NCI-H1092 treated with DMSO at 0.1 percent for 48 hours (cell line): ENCODE measurements around the gene FAM83C.

Experiments used
- DNase-seq: peaks from one replicate; lab custom pipeline; 2025; lab: John Stamatoyannopoulos, UW

The FAM83C gene

DNA sequence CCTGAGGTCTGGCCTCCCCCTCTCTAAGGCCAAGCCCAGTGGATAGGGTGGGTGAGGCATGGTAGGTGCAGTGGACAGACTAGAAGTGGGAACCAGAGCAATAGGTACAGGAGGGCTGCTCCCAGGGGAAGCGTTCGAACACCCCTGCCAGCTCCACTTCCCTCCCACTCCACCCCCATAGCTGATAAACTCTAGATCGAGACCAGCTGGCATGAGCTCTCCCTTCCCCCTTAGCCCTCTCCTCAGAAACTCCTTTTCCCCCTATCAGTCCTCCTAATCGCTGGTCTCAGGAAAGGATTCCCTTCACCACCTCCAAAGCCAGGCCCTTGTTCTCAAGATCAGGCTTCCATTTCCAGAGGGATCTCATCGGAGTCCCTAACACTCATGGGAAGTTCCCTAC lies 6.0 kb upstream of the FAM83C start:
- no peak for DNase-seq

DNA sequence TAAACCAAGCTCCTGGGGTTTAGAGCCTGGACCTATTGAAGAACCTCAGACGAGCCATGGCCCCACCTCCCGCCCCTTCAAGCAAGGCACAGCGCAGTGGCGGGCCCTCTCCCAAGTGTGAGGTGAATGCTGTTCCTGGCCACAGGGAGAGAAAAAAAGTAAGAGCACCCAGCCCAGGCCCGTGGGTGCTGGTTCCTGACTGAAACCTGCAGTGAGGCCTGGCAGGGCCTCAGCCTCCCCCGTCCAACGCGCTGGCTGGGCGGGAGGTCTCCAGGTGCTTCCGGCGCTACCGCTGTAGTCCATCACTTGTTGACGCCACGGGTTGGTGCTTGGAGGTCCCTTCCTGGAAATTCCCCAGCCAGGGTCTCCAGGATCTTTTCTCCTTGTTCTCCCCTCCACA lies 5.5 kb upstream of the FAM83C start:
- DNase-seq: no peak

DNA sequence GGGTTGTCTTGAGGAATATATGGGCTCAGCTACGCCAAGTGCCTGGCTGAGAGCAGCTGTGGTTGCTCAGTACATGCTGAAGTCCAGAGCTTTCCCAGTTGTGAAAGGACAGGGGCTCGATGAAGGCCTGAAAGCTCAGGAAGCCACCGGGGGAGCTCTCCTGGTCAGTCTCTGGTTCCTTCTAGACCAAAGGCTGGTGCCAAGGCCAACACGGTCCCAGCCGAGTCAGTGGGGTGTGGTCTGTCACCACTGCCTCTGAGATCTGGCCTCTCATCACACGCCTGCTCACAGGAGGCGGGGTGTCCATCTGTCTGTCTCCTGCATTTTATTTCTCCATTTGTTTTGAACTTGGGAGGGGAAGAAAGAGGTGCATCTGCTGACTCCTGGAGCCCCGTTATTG lies 4.9 kb upstream of the FAM83C start:
- DNase-seq: no peak

DNA sequence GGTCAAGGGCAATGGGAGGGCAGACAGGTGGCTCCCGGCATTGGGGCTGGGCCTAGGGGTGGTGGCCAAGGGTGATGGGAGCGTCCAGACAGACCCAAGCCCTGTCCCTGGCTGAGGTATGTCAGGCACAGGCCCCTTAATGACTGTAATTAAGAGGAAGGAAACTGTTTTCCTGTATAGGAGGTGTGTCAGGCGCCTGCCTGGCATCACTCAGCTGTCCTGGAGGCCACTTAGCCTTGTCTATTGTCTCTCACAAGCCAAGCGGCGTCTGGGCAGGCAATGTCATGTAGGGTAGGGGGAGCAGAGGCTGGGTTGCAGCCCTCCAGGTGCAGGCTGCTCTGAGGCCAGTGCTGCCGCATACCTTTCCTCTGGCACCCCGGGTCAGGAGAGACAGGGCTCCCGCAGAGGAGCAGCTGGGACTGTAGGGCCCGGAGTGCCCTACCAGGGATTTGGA lies 3.9 kb upstream of the FAM83C start:
- DNase-seq: no peak

DNA sequence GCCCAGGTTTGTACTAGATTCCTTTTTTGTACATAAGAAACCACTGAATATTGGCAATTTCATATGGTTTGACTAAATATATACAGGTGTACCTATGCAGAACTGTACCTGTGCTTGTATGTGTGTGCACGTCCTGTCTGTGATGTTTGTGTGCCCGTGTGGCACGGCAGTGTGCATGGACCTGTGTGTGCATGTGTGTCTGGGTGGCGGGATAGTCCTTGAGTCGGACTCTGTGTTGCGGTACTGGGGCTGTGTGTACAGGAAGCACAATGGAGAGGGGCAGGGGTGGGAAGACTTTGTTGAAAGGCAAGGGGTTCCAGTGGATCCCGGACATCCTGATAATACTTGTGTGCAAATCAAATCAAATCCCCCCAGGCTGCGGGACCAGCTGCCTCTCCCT lies 3.4 kb upstream of the FAM83C start:
- no peak for DNase-seq

GRCh38 chr20:35295058-35295457 lies 2.8 kb upstream of the FAM83C start:
- no peak for DNase-seq

GRCh38 chr20:35294293-35294685 lies 2.1 kb upstream of the FAM83C start:
- DNase-seq: no peak

- no peak for DNase-seq
These were observed 1.4 kb upstream of the FAM83C start for GRCh38 chr20:35293303-35294292.

GRCh38 chr20:35292504-35293285 lies 470 bp upstream of the FAM83C start:
- DNase-seq: no peak

GRCh38 chr20:35290887-35291417 lies 1.3 kb downstream of the FAM83C start:
- DNase-seq: no peak

- no peak for DNase-seq
These were observed 1.9 kb downstream of the FAM83C start for GRCh38 chr20:35290186-35290886.

GRCh38 chr20:35288325-35289060 lies 3.7 kb downstream of the FAM83C start:
- DNase-seq: no peak

DNA sequence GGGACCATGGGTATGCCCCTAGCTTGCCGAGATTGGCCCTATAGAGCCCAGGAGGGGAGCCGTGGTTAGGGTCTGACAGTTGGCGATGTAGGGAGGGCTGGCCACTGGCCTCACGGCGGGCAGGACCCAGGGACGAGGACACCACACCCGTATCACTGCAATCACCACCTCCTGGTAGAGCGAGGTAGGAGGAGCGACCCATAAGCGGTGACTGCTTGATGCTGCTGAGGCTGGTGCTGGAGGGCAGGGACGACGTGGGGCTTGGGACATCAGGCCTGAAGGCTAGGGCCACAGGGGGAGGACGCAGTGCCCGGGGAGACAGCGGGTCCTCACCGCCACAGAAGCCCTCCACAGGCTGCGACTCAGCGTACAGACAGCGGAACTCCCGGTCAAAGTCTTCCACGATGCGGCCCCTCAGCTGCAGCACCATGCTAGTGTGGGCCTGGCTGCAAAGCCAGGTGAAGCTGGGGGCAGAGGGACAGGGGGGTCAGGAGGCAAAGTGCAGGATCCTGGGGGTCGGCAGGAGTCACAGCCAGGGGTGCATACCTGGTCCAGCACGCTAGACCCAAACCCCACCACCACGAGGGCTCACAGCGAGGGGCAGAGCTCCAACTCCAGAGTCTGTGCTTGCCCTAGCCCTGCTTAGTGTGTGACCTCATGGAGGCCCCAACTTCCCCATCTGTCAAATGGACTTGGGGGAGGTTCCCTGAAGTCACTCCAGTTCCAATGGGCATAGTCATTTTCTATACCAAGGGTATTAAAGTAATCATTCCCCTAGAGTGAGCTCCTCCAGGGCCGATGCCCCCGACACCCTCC lies 4.5 kb downstream of the FAM83C start:
- DNase-seq: no peak

DNA sequence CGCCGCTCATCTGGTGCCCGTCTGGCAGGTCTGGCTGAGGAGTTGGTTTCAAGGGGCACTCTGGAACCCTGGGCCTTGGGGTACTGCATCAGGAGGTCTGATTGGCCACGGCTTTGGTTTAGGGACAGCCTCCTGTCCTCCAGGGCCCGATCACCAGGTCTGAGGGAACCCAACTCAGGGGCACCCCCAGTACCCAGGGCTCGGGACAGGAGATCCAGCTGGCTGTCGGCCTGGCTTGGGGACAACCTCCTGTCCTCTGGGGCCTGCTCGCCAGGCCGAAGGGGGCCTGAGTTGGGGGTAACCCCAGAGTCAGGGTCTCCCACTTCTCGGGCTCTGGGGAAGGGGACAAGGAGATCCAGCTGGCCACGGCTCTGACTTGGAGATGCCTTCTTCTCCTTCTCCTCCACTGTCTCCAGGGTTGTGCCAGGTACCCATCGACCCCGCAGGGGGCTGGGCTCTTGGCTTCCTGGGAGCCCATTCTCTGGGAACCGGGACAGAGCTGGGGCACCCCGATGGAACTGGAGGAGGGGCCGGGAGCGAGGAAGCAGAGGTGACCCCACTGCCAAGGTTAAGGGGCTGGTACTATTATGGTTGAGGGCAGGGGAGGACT lies 5.2 kb downstream of the FAM83C start:
- DNase-seq: no peak

DNA sequence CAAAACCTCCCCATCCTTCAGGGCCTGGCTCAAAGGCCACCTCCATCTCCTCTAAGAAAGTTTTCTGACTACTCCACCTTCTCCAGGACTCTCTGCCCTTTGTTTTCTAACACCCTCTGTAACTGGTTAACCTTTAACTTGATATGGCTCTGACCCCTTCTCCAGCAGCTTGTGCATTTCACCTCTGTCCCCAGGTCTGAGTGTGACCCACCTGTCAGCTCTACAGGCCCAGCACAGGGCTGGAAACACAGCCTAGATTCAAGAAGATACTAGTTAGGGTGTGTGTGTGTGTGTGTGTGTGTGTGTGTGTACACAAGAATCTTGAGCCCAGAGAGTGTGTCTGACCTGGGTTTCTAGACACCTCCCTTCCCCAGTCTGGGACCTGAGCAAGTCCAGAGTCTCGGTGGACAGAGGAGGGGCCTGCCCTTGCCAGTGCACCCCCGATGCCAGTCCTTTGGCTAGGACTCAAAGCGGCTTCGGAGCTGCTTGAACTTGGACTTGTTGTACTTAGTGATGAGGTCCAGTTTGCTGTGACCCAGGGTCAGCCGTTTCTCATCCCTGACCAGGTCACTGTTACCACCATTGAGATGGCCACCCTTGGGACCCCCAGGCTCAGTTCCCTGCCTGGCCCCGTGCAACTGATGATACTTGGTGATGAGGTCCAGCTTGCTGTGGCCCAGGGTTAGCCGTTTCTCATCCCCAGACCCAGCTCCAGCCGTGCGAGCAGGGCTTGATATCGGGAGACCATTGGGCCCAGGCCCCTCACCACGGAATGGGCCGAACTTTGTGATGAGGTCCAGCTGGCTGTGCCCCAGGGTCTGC lies 5.9 kb downstream of the FAM83C start:
- no peak for DNase-seq

DNA sequence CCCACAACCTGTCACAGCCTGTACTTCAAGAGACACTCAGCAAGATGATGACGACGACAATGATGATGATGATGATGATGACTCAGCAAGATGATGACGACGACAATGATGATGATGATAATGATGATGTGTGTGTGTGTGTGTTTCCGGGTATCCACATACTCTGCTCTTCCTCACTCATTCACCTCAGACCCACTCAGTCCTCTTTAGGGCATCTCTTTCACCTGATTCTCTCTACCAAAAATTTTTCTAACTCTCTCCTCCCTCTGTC lies 6.5 kb downstream of the FAM83C start:
- no peak for DNase-seq

GRCh38 chr20:35284992-35285805 lies 7.0 kb downstream of the FAM83C start:
- no peak for DNase-seq

DNA sequence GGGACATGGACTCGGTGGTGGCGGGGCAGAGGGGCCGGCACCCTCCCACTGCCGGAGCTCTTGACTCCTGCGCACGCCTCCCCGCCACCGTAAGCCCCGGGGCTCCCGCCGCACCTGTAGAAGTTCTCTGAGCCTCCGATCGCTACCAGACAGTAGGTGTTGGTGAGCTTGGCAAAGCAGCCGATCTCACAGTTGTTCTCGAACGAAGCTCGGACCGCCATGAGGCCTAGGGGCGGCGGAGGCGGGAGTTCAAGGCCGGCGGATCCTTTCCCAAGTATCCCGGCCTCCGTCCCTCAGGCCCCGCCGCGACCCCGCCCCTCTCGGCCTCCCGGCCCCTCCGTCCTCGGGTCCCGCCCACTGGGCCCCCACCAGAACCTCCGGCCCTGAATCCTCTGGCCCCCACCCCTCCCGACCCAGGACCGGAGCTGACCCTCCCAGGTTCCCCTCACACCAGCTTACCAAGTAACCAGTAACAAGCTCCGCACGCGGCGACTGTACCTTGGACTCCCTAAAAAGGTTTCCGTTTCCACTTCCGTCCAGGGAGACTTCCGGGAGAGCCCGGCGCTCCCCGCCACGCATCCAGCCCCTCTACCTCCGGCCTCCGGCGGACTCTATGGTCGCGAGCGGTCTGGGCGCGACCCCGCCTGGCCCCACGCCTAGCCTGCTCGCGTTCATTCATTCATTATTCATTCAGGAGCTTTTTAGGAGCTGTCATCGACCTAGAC lies 7.8 kb downstream of the FAM83C start, which contains the start of gene EIF6:
Gene EIF6, minus strand, starts transcription at position 506 of the 725 bp plus-strand sequence. Its CDS starts 285 bp downstream, at position 221.
- DNase-seq: peak; percentile 90
